ENCODE measurements around the gene MYOZ3.

- TF ChIP-seq CTCF (IDR thresholded peaks at IDR 0.05) (no peak), EP300 (IDR thresholded peaks at IDR 0.05) (no peak), POLR2AphosphoS5 (IDR thresholded peaks at IDR 0.05) (no peak)
Observed at GRCh38 chr5:150651382-150651781, 9.7 kb upstream of the MYOZ3 start.
